ENCODE measurements around the gene CHD6.

Gene CHD6, protein sequence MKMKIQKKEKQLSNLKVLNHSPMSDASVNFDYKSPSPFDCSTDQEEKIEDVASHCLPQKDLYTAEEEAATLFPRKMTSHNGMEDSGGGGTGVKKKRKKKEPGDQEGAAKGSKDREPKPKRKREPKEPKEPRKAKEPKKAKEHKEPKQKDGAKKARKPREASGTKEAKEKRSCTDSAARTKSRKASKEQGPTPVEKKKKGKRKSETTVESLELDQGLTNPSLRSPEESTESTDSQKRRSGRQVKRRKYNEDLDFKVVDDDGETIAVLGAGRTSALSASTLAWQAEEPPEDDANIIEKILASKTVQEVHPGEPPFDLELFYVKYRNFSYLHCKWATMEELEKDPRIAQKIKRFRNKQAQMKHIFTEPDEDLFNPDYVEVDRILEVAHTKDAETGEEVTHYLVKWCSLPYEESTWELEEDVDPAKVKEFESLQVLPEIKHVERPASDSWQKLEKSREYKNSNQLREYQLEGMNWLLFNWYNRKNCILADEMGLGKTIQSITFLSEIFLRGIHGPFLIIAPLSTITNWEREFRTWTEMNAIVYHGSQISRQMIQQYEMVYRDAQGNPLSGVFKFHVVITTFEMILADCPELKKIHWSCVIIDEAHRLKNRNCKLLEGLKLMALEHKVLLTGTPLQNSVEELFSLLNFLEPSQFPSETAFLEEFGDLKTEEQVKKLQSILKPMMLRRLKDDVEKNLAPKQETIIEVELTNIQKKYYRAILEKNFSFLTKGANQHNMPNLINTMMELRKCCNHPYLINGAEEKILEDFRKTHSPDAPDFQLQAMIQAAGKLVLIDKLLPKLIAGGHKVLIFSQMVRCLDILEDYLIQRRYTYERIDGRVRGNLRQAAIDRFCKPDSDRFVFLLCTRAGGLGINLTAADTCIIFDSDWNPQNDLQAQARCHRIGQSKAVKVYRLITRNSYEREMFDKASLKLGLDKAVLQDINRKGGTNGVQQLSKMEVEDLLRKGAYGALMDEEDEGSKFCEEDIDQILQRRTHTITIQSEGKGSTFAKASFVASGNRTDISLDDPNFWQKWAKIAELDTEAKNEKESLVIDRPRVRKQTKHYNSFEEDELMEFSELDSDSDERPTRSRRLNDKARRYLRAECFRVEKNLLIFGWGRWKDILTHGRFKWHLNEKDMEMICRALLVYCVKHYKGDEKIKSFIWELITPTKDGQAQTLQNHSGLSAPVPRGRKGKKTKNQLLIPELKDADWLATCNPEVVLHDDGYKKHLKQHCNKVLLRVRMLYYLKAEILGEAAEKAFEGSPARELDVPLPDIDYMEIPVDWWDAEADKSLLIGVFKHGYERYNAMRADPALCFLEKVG (N-terminal part only)

DNA sequence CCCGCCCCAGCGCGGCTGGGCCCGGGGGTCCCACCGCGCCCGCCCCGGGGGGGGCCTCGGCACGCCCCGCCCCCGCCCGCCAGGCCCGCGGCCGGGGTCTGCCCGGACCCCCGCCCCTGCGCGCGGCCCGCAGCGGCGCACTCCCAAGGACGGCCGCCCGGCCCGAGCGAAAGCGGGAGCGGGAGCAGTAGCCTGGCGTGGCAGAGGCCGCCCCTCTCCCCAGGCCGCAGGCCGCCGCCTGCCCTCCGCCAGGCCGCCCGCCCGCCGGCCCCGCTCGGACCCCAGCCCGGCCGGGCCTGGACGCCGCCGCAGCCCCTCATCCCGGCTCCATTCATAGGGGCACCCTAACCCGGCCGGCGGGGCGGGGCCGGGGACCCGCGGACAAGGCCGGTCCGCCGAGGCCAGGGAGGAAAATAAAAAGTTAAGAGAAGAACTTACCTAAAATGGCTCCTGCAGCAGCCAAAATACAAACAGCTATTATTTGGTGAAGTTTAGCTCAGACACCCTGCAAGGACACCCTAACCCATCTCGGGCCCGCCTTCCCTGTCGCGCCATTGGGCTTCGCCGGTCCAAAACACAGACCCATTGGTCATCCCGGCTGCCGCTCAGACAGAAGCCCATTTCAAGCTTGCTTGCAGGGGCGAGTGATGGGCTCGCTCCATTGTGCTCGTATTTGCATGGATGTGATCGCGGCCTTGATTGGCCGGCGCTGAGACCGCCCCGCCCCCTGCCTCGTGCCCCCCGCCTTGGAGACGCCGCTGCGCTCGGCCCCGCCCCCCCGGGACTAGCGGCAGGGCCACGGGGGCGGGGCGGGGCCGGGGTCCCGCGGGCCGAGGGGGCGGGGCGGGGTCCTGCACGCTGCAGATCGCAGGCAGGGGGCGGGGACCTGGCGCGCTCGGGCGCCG lies at the start of gene CHD6:
CHD6 (minus strand) TSS at position 476 of the 905 bp plus-strand sequence. CDS start 67,040 bp downstream, outside the sequence.
- peak; percentile 99 for DNase-seq (ENCODE audit: low spot score)
- peak; percentile 94 for FAIRE-seq

- FAIRE-seq, result no peak
Observed at GRCh38 chr20:41664584-41664983, 46.4 kb upstream of the CHD6 start.

GRCh38 chr20:41657655-41658054 lies 39.5 kb upstream of the CHD6 start:
- FAIRE-seq (no peak), DNase-seq (ENCODE audit: low spot score) (no peak)

More at GRCh38 chr20:41664584-41664983, 46.4 kb upstream of the CHD6 start:
- peak; percentile 37 for DNase-seq (ENCODE audit: low spot score)

- DNase-seq (ENCODE audit: low spot score) (no peak), FAIRE-seq (no peak)
Observed at GRCh38 chr20:41655962-41656618, 37.9 kb upstream of the CHD6 start.

GRCh38 chr20:41654884-41655283 lies 36.7 kb upstream of the CHD6 start:
- DNase-seq (ENCODE audit: low spot score) (peak; percentile 40), FAIRE-seq (no peak)

GRCh38 chr20:41654292-41654691 lies 36.1 kb upstream of the CHD6 start:
- DNase-seq (ENCODE audit: low spot score) (no peak), FAIRE-seq (no peak)

- DNase-seq (ENCODE audit: low spot score), result no peak
Observed at GRCh38 chr20:41650231-41650948, 32.2 kb upstream of the CHD6 start.

DNA sequence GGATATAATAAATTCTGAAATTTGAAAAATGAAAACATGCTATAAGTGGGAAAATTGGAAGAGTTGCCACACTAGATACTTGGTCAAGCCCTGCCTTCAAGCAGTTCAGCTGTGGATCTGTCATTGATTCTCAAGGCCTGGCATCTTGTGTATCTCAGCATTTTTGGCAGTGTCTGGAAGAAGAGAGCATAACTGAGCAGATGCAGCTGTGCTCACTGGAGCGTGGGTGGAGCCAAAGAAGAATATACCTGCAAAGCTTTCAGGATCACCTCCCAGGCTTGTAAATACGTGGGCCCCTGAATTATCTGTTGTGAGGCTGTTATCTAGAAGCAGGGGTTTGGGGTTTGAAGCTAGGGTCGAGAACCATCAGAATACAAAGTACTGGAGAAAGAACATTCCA lies 31.3 kb upstream of the CHD6 start:
- FAIRE-seq, result no peak

More at GRCh38 chr20:41650231-41650948, 32.2 kb upstream of the CHD6 start:
- no peak for FAIRE-seq

GRCh38 chr20:41645372-41645771 lies 27.2 kb upstream of the CHD6 start:
- peak; percentile 33 for DNase-seq (ENCODE audit: low spot score)
- no peak for FAIRE-seq

More for the DNA sequence above, 31.3 kb upstream of the CHD6 start:
- DNase-seq (ENCODE audit: low spot score), result no peak

- no peak for FAIRE-seq
- peak; percentile 72 for DNase-seq (ENCODE audit: low spot score)
Observed at GRCh38 chr20:41643504-41643938, 25.3 kb upstream of the CHD6 start.

DNA sequence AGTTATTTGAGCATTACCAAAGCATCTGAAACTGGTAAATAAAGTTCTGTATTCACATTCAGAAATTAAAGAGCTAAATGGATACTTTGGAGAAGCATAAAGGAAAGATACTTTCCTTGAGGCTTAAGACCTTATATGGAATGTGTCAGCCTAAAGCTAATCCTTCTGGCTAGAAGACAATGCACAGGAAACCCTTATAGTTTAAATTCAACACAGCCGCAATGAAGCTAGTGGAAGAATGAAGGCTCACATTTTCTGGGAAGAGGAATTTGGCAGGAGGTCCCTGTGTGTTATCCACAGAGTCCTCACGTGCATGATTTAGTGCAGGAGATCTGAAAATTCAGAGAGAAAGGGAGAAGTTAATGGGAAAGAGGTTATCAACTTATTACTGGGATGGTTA lies 21.5 kb upstream of the CHD6 start:
- no peak for FAIRE-seq
- no peak for DNase-seq (ENCODE audit: low spot score)

DNA sequence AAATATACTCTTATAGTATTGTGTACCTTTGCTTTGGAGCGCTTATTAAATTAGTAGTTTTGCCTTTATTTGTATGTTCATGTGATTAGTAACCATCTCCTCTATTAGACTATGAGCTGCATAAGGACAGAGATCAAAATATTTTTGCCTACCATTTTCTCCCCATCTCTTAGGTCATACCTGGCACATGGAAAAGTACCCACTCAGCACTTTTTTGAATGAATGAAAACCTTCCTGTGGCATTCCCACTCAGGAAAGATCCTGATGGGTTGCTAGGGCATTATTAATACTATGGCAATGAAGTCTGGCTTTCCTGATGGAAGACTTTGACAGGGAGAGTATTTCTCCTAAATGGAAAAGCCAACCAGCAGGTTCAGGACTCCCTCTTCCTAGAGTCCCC lies 20.3 kb upstream of the CHD6 start:
- FAIRE-seq (no peak), DNase-seq (ENCODE audit: low spot score) (no peak)

DNA sequence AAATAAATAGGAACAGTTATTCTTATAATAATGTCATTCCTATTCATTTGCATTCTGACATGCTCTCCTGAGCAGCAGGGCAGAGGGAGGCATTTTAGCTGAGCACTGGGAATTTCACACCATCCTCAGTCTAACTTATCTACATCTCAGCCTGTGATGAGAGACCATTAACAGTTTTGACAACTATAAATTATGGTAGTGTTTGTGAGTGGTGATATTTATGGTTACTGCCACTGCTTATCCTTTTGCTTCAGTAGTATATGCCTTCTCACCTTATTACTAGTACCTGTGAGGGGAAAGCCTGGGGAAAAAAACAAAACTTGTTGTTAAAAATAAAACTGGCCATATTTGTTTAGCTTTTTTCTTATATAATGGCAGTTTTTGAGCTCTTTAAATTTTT lies 17.0 kb upstream of the CHD6 start:
- DNase-seq (ENCODE audit: low spot score) (no peak), FAIRE-seq (no peak)

DNA sequence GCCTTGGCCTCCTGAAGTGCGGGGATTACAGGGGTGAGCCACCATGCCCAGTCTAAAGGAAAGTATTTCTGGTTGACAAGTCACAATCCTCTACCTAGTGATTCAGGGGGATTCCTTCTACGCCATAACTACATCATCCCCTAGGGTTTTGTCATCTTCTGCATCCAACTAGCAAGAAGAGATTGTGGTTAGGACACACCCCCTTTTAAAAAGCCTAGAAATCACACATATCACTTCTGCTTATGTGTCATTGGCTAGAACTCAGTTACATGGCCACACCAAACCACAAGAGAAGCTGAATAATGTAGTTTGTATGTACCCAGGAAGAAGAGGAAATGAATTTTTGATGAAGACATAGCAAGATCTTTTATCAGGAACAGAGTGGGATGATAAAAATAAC lies 14.7 kb upstream of the CHD6 start:
- DNase-seq (ENCODE audit: low spot score) (no peak), FAIRE-seq (no peak)

- DNase-seq (ENCODE audit: low spot score) (no peak), FAIRE-seq (no peak)
Observed at GRCh38 chr20:41631826-41632225, 13.6 kb upstream of the CHD6 start.

DNA sequence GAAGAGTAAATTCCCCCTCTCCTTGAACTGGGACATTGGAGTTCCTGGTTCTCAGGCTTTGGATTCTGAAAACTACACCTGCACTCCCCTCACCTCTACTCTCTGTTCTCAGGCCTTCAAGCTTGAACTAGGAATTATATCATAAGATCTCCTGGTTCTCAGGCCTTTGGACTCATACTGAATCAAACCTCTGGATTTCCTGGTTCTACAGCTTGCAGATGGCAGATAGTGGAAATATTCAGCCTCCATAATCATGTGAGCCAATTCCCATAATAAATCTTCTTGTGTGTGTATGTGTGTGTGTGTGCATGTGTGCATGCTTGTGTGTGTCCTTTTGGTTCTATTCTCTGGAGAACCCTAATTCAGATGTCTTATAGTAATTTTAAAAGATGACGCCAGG lies 12.7 kb upstream of the CHD6 start:
- no peak for FAIRE-seq
- no peak for DNase-seq (ENCODE audit: low spot score)

DNA sequence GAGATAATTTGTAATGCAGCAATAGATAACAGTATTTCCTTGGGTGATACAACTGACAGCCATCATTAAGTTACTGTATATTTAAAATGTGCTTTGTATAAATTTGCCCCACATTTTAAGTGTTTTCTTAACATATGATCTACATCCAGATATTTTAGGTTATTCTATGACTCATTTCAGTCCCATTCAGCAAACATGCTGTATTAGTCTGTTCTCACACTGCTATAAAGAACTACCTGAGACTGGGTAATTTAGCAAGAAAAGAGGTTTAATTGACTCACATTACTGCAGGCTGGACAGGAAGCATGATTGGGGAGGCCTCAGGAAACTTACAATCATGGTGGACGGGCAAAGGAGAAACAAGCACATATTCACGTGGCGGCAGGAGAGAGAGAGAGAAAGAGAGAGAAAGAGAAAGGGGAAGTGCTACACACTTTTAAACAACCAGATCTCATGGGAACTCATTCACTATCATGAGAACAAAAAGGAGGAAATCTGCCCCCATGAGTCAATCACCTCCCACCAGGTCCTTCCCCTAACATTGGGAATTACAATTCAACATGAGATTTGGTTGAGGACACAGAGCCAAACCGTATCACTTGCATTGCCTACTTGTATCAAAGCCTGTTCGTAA lies 9.6 kb upstream of the CHD6 start:
- DNase-seq (ENCODE audit: low spot score), result no peak
- no peak for FAIRE-seq

DNA sequence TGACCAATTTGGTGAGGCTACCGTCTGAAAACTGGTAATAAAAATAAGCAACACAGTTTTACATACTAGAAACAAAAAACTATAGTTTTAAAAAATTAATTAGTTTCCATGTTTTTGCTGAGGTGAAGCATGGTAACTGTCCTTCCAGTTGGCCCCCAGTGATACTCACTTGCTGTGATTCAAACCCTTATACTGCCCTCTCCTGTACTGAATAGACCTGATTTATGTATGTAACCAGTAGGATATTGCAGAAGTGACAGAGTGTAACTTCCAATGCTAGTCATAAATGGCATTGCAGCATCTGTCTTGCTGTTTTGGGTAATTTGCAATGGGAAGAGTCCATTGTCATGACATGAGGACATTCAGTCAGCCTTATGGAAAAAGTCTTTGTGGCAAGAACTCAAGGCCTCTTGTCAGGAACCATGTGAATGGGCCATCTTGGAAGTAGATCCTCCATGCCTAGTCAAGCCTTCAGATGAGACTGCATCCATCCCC lies 8.9 kb upstream of the CHD6 start:
- FAIRE-seq (no peak), DNase-seq (ENCODE audit: low spot score) (no peak)

All from urothelium cell line (cell line).